SK-N-SH (cell line): Measurements from ENCODE around the gene CCDC87. TPM values are rescaled to one million over a fixed set of nuclear protein-coding genes. Genes with fewer than 3 reads are reported as not detected.

Experiments
- CTCF ChIA-PET: fragments of 300-600, 350-600 bp; formaldehyde crosslinking; extraction: SDS; loops from one replicate; lab custom pipeline; 2021; lab: Yijun Ruan, JAX
- POLR2A ChIA-PET: fragments of 350-600 bp; sonication (Branson Sonifier 250); formaldehyde crosslinking; extraction: SDS; loops from one replicate; lab custom pipeline; 2020; ENCODE audit warnings: antibody characterized with exemption, inconsistent platforms; lab: Yijun Ruan, JAX
- DNase-seq: peaks from one replicate; pipeline ENCODE4 v3.0.0; 2012
- H2AFZ ChIP-seq: fragments of 200-600 bp; sonication (generic); 2 replicates; pipeline ENCODE4 v1.8.1; 2016; ENCODE audit warnings: antibody characterized with exemption, mild to moderate bottlenecking, low read depth
- H3F3A ChIP-seq: fragments of 200-600 bp; sonication (generic); replicated peaks from 2 replicates; pipeline ENCODE3; 2016; ENCODE audit warnings: antibody characterized with exemption, mild to moderate bottlenecking; ENCODE audit not compliant: insufficient read depth
- H3K27ac ChIP-seq, 2 experiments: fragments of 200-500 bp in 1 of 2; fragments of 200-600 bp in 1 of 2; sonication (Bioruptor generic) in 1 of 2; sonication (generic), shearing (Covaris generic) in 1 of 2; 2 replicates each; pipeline versions ENCODE4 v1.5.1 to v1.6.1; 2014 to 2016; ENCODE audit warnings: low read depth in 2 of 2, inconsistent platforms in 1 of 2, low read length in 1 of 2, mild to moderate bottlenecking in 1 of 2, mixed read lengths in 1 of 2
- H3K27me3 ChIP-seq: fragments of 200-600 bp; sonication (generic), shearing (Covaris generic); 2 replicates; pipeline ENCODE4 v1.6.1; 2016; ENCODE audit warnings: mixed run types; ENCODE audit not compliant: insufficient read depth
- H3K36me3 ChIP-seq, 2 experiments: fragments of 200-500 bp in 1 of 2; fragments of 200-600 bp in 1 of 2; sonication (Bioruptor generic) in 1 of 2; sonication (generic) in 1 of 2; replicated peaks in 1 of 2; 2 replicates each; pipeline versions ENCODE3 to v1.5.1; 2014 to 2016; ENCODE audit warnings: low read length in 1 of 2, mild to moderate bottlenecking in 1 of 2; ENCODE audit not compliant: insufficient read depth in 2 of 2, control insufficient read depth in 1 of 2
- H3K4me1 ChIP-seq, 2 experiments: fragments of 200-500 bp in 1 of 2; fragments of 200-600 bp in 1 of 2; sonication (Bioruptor generic) in 1 of 2; sonication (generic), shearing (Covaris generic) in 1 of 2; 2 replicates each; pipeline versions ENCODE4 v1.5.1 to v1.6.1; 2014 to 2016; ENCODE audit warnings: low read depth in 1 of 2, low read length in 1 of 2, mixed run types in 1 of 2; ENCODE audit not compliant: insufficient read depth in 2 of 2, control insufficient read depth in 1 of 2
- H3K4me2 ChIP-seq: fragments of 200-600 bp; sonication (generic), shearing (Covaris generic); 2 replicates; pipeline ENCODE4 v1.6.1; 2017; ENCODE audit warnings: mixed run types
- H3K4me3 ChIP-seq, 2 experiments: fragments of 200-500 bp in 1 of 2; fragments of 200-600 bp in 1 of 2; sonication (Bioruptor generic) in 1 of 2; sonication (generic), shearing (Covaris generic) in 1 of 2; 2 replicates each; pipeline versions ENCODE4 v1.5.1 to v1.8.1; 2014 to 2016; ENCODE audit warnings: low read depth in 2 of 2, inconsistent platforms in 1 of 2, low read length in 1 of 2, mild to moderate bottlenecking in 1 of 2, mixed read lengths in 1 of 2, moderate library complexity in 1 of 2
- H3K79me2 ChIP-seq: fragments of 200-600 bp; sonication (generic); 2 replicates; pipeline ENCODE4 v1.8.1; 2017; ENCODE audit warnings: mild to moderate bottlenecking; ENCODE audit not compliant: insufficient read depth
- H3K9ac ChIP-seq: fragments of 200-600 bp; sonication (generic); 2 replicates; pipeline ENCODE4 v1.6.1; 2017; ENCODE audit warnings: mixed run types
- H3K9me2 ChIP-seq: fragments of 200-600 bp; sonication (generic); 2 replicates; pipeline ENCODE4 v1.6.1; 2017; ENCODE audit warnings: mixed run types
- H3K9me3 ChIP-seq: fragments of 200-600 bp; sonication (generic); 2 replicates; pipeline ENCODE4 v1.6.1; 2017; ENCODE audit warnings: mixed run types, mild to moderate bottlenecking, moderate library complexity
- H4K20me1 ChIP-seq: fragments of 200-600 bp; sonication (generic); 2 replicates; pipeline ENCODE4 v1.6.1; 2017; ENCODE audit warnings: mild to moderate bottlenecking, mixed run types; ENCODE audit not compliant: insufficient read depth
- CTCF ChIP-seq: fragments of 200-600 bp; sonication (generic); IDR thresholded peaks from 2 replicates; pipeline ENCODE4 v1.6.1; 2017; ENCODE audit warnings: antibody characterized with exemption, mild to moderate bottlenecking, moderate library complexity
- ELF1 ChIP-seq: IDR thresholded peaks from 2 replicates; pipeline ENCODE4 v1.4.0; 2012
- EP300 ChIP-seq, 2 experiments: IDR thresholded peaks; 2 replicates each; pipeline versions ENCODE4 v1.4.0 to v1.6.1; 2012; ENCODE audit warnings: borderline replicate concordance in 1 of 2, low read depth in 1 of 2, low read length in 1 of 2
- FOSL2 ChIP-seq: IDR thresholded peaks from 2 replicates; pipeline ENCODE4 v1.4.0; 2012; ENCODE audit warnings: low read depth, mild to moderate bottlenecking, moderate library complexity, borderline replicate concordance
- JUND ChIP-seq: IDR thresholded peaks from 2 replicates; pipeline ENCODE4 v1.4.0; 2012
- MAX ChIP-seq: IDR thresholded peaks from 2 replicates; pipeline ENCODE4 v1.4.0; 2012; ENCODE audit warnings: low read depth
- MEF2A ChIP-seq: IDR thresholded peaks from 2 replicates; pipeline ENCODE4 v1.4.0; 2012; ENCODE audit warnings: low read depth, borderline replicate concordance
- NFIC ChIP-seq: IDR thresholded peaks from 2 replicates; pipeline ENCODE4 v1.4.0; 2012; ENCODE audit warnings: borderline replicate concordance
- RAD21 ChIP-seq: IDR thresholded peaks from 2 replicates; pipeline ENCODE4 v1.6.1; 2012; ENCODE audit warnings: mild to moderate bottlenecking, low read length
- RCOR1 ChIP-seq: fragments of 150-350 bp; IDR thresholded peaks from 2 replicates; pipeline ENCODE4 v1.6.1; 2017; ENCODE audit warnings: antibody characterized with exemption, low read length
- RXRA ChIP-seq: IDR thresholded peaks from 2 replicates; pipeline ENCODE4 v1.4.0; 2012; ENCODE audit warnings: low read depth, mild to moderate bottlenecking, borderline replicate concordance
- SIN3A ChIP-seq: IDR thresholded peaks from 2 replicates; pipeline ENCODE4 v1.6.1; 2012; ENCODE audit warnings: low read depth, mild to moderate bottlenecking, low read length, moderate library complexity, borderline replicate concordance
- SMC3 ChIP-seq: IDR thresholded peaks from 2 replicates; pipeline ENCODE4 v1.6.1; 2012; ENCODE audit warnings: low read depth, low read length, improper control_type of control experiment
- TAF1 ChIP-seq: IDR thresholded peaks from 2 replicates; pipeline ENCODE4 v1.6.1; 2012; ENCODE audit warnings: low read depth, mild to moderate bottlenecking, low read length, moderate library complexity, borderline replicate concordance
- TEAD4 ChIP-seq: IDR thresholded peaks from 2 replicates; pipeline ENCODE4 v1.4.0; 2012; ENCODE audit warnings: mild to moderate bottlenecking, borderline replicate concordance; ENCODE audit not compliant: insufficient read depth
- YY1 ChIP-seq: IDR thresholded peaks from 2 replicates; pipeline ENCODE4 v1.4.0; 2012; ENCODE audit warnings: low read depth, mild to moderate bottlenecking
- ZBTB33 ChIP-seq: IDR thresholded peaks from 2 replicates; pipeline ENCODE4 v1.4.0; 2012; ENCODE audit warnings: low read depth, borderline replicate concordance
- WGBS: methylation state at CpG from one replicate; pipeline ENCODE4 v1.1.6; 2017; ENCODE audit warnings: low lambda C conversion rate; 5-methylcytosine and 5-hydroxymethylcytosine counted together
- polyA plus RNA-seq, 3 experiments: library from polyadenylated mRNA; depleted of rRNA; stranded (reverse); fragments of >200 nt; gene quantifications; 2 replicates each; pipeline ENCODE4 v1.2.3, GENCODE V29; 2012

CCDC87 gene
- polyA plus RNA-seq, 1 of the 3 experiments (the other 2 are of a cell fraction) = 0.21 TPM

DNA sequence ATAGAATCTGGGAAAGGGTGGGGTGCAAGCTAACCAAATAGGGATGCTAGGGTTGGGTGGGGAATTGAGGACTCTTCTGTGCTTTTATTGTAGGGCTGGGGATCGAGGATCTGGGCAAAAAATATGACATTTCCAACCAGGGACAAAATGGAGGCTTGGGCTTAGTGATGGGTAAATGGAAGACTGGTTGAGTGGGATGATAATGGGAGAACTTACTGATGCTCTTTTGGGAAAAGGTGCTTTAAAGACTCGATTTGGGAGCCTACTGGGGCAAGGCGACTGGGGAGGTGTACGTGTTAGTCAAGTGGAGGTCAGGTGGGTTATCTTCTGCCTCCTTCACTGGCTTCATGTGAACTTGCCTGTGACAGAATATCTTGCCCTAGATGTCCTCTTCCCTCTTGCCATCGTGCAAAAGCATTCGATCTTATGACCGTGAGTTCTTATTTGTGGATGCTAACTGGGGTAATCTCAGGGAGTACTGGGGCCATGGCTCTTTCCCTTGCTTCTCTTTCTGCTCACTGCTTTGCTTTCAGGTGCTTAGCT lies 35.3 kb upstream of the CCDC87 start:
- Histone ChIP-seq H3K27me3 (no peaks in the 10 kb centered on the region), H3K79me2 (peaks cover 100% of the 10 kb centered on the region), H2AFZ (no peak overlapping the region), H3K9ac (no peak overlapping the region), H3F3A (peaks cover 3% of the 10 kb centered on the region), H3K36me3 (peaks cover 67 to 68% of the 10 kb centered on the region in 2 experiments), H3K4me2 (no peak overlapping the region), H3K27ac (no peak overlapping the region), H3K4me1 (no peaks in the 10 kb centered on the region), H3K9me3 (no peaks in the 10 kb centered on the region), H3K4me3 (no peak overlapping the region), H3K9me2 (no peaks in the 10 kb centered on the region), H4K20me1 (peaks cover 88% of the 10 kb centered on the region)
- TF ChIP-seq YY1 = no peak
- TF ChIP-seq TEAD4 = no peak
- WGBS = 87% methylated on average over 6 of the region's 7 CpGs
- CTCF ChIA-PET = no interaction called here
- POLR2A ChIA-PET = interaction anchor here (1.2 to 1.7 kb wide), 2 partner anchors 10 to 12 kb away, joined by 4 to 5 read pairs; partner anchors contain the start of genes RBM14 and RBM4
- no peak for DNase-seq

- Histone ChIP-seq H4K20me1 (peaks cover 88% of the 10 kb centered on the region), H3K9me3 (no peaks in the 10 kb centered on the region), H3K27ac (no peak overlapping the region), H3K27me3 (no peaks in the 10 kb centered on the region), H3K4me3 (no peak overlapping the region), H2AFZ (no peak overlapping the region), H3K36me3 (peaks cover 70 to 73% of the 10 kb centered on the region in 2 experiments), H3K4me1 (no peaks in the 10 kb centered on the region; a peak in 1 of 4 replicates), H3F3A (no peaks in the 10 kb centered on the region), H3K79me2 (peaks cover 100% of the 10 kb centered on the region), H3K4me2 (no peak overlapping the region), H3K9ac (no peak overlapping the region), H3K9me2 (no peaks in the 10 kb centered on the region)
- WGBS = 96% methylated on average over 7 of the region's 7 CpGs
- no peak for DNase-seq
- POLR2A ChIA-PET = interaction anchor here (1.2 to 1.3 kb wide), 2 partner anchors 8 to 12 kb away, joined by 3 to 7 read pairs; partner anchors contain the start of gene RBM4
- TF ChIP-seq JUND (no peak), FOSL2 (no peak), ELF1 (no peak), RXRA (no peak), MEF2A (no peak), MAX (no peak), NFIC (no peak), EP300 (IDR thresholded peaks at IDR 0.05; ENCODE audit: borderline replicate concordance in 1 of 2, low read depth in 1 of 2, low read length in 1 of 2) (no peak), TAF1 (no peak), CTCF (no peak), RCOR1 (no peak), ZBTB33 (no peak), SMC3 (no peak), RAD21 (no peak), SIN3A (no peak)
- CTCF ChIA-PET = no interaction called here
Measured at GRCh38 chr11:66626926-66627325, 34.1 kb upstream of the CCDC87 start.
